Rectal smooth muscle tissue (tissue), 1 donor: ENCODE measurements around the gene CACNA2D2.

Source experiments
- H3K27ac ChIP-seq: one replicate; pipeline ENCODE4 v1.7.0; 2013; ENCODE audit warnings: low read depth, low read length, inconsistent platforms
- H3K27me3 ChIP-seq: one replicate; pipeline ENCODE4 v1.7.0; 2013; ENCODE audit warnings: low read length; ENCODE audit not compliant: control insufficient read depth, insufficient read depth
- H3K36me3 ChIP-seq: one replicate; pipeline ENCODE4 v1.7.0; 2013; ENCODE audit warnings: low read length; ENCODE audit not compliant: control insufficient read depth, insufficient read depth
- H3K4me1 ChIP-seq: one replicate; pipeline ENCODE4 v1.7.0; 2013; ENCODE audit warnings: low read length; ENCODE audit not compliant: control insufficient read depth, insufficient read depth
- H3K4me3 ChIP-seq: one replicate; pipeline ENCODE4 v1.7.0; 2013; ENCODE audit warnings: low read length
- H3K9ac ChIP-seq: one replicate; pipeline ENCODE4 v1.7.0; 2013; ENCODE audit warnings: low read length

CACNA2D2 gene

GRCh38 chr3:50314342-50314741 lies 189.1 kb downstream of the CACNA2D2 start:
- Histone ChIP-seq H3K27me3 (no peaks in the 10 kb centered on the region), H3K27ac (no peak overlapping the region), H3K4me3 (no peak overlapping the region), H3K36me3 (peaks cover 8% of the 10 kb centered on the region), H3K4me1 (peaks cover 6% of the 10 kb centered on the region), H3K9ac (no peak overlapping the region)
